SHP77 (cell line): ENCODE measurements around the gene SPINK8.
"Not testable (repeated sequence)": the region's sequence is repeated elsewhere in the genome, so short reads cannot be mapped to it uniquely, and the experiment has no call there.

Experiments
- DNase-seq, 2 experiments: peaks; one replicate each; lab custom pipeline; 2025; lab: John Stamatoyannopoulos, UW

The SPINK8 gene

DNA sequence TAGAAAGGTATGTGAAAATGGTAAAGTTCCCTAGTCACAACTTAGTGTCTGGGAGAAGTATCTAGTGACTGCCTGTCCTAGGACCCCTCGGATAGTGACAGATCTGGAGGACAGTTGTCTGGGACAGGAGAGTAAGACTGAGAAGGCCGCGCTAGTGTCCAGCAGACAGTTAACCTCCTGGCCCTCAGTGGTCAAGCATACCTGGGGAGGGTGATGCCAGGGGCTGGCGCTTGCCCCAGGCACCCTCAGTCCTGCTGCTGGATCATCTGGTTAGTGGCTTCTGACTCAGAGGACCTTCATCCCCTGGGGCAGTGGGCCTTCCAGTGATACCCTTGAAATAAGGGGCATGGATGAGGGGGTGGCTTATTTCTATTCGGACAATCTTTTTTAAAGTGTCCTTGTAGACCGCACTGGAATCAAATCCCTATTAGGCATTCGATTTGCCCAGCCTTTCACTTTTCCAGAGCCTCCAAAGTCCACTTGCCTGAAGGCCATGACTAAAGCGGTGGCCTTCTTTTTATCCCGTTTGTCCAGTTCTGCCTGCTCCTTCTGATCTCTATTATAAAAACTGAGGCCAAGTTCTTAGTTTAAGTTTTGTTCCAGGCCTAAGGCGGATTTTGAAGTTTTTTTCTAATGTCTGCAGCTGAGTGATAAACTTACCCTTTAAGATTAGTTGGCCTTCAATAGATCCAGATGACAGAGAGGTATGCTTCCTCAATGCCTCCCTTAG lies 1.6 kb downstream of the SPINK8 start:
- DNase-seq, result not testable (repeated sequence)

- no peak for DNase-seq
Observed at GRCh38 chr3:48320996-48321395, 12.5 kb downstream of the SPINK8 start.

GRCh38 chr3:48318713-48319468 lies 14.6 kb downstream of the SPINK8 start:
- DNase-seq, result no peak

DNA sequence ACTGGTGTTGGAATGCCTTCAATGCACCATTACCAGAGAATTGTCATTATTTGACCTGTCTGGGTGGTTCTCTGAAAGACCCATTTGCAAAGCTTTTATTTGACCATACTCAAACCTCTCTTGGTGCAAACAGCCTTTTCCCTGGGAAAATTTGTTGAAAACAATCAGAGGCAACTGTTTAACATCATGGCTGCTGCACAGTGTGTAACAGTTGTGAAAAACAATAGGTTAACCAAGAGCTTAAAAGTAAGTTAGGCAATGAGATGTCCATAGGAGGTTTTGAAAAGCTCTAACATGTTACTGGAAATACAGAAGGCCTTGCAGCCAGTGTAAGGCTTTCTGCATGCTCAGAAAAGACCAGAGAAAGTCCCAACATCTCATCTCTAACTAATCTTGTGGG lies 18.9 kb downstream of the SPINK8 start:
- no peak for DNase-seq

GRCh38 chr3:48306860-48307530 lies 26.5 kb downstream of the SPINK8 start:
- no peak for DNase-seq

DNA sequence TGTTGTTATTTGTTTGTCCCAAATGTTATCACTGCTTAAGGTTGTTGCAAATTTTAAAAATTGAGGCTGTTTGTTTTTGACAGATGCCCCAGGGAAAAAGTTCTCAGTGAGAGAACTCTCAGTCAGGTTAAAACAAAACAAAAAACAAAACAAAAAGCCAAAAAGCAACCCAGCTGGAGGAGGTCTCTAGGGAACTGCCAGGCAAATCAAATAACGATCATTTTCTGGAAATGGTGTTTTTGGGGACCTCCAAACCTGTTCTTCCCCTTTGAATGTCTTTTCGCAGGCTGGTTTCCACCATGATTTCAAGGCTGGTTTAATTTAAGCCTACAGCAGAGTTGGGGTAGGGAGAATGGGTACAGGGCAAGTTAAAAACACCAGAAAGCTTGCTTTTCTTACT lies 27.2 kb downstream of the SPINK8 start:
- no peak for DNase-seq

DNA sequence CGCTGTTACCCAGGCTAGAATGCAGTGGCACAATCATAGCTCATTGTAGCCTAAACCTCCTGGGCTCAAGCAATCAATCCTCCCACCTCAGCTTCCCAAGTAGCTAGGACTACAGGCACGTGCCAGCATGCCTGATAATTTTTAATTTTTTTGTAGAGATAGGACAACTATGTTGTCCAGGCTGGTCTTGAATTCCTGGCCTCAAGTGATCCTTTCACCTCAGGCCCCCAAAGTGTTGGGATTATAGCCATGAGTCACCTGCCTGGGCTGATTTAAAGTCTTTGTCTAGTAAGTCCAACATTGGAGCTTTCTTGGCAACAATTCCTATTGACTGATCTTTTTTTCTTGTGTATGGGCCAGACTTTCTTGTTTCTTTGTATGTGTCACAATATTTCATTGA lies 28.1 kb downstream of the SPINK8 start:
- no peak for DNase-seq

DNA sequence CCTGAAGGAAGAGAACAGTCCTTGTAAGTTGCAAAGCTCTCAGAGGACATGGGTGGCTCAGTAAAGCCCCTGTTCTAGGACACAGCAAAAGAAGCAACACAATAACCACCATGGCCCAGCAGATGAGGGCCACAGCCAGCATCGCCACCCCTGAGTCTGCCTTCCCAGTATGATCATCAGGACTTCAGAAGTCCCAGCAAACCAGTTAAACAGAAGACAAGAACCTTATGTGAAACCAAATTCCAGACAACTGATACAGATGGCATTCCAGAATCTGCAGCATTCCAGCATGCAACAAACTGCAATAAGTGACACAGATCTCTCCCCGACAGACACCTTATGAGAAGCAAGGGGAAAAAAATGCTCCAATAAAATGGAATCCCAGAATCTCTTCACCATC lies 30.4 kb downstream of the SPINK8 start:
- no peak for DNase-seq

GRCh38 chr3:48301800-48302166 lies 31.7 kb downstream of the SPINK8 start:
- peak in 1 of 2 experiments; percentile 14 for DNase-seq

- DNase-seq, result peak; percentile 77 to 88
Observed at GRCh38 chr3:48301020-48301799, 32.3 kb downstream of the SPINK8 start, which contains the start of gene NME6. Gene NME6, minus strand, starts transcription at chr3:48301367.

GRCh38 chr3:48299746-48300712 lies 33.4 kb downstream of the SPINK8 start:
- DNase-seq, result no peak

DNA sequence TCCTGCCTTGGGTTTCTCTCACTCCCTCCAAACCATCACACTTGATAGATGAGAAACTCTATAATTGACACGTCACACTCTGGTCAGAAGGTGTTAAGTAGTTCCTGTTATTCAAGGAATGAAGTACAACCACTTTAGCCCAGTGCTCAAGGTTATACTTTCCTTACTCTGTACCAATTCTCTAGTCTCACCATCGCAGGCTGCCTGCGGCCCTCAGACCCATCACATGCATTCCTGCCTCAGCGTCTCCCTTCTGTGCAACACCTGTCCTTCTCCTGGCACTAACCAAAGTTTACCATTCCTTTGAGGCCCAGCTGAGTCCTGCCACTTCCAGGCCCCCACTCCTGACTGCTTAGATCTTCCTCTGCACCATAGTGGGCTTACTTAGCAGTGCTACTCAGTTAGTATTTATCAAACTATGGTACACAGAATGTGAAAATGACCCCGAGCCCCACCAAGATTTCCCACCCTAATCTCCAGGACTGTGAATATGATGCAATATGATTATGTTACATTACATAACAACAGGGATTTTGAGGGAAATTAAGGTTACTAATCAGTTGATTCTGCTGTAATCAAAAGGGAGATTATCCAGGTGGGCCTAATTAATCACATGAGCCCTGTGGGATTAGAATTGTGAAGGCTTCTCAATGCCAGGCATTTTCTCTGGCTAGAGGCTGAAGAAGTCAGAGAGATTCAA lies 36.2 kb downstream of the SPINK8 start:
- DNase-seq, result no peak

- no peak for DNase-seq
Observed at GRCh38 chr3:48296699-48297098, 36.8 kb downstream of the SPINK8 start.

- DNase-seq, result no peak
Observed at GRCh38 chr3:48294611-48295263, 38.7 kb downstream of the SPINK8 start.

- no peak for DNase-seq
Observed at GRCh38 chr3:48289659-48290058, 43.8 kb downstream of the SPINK8 start.

DNA sequence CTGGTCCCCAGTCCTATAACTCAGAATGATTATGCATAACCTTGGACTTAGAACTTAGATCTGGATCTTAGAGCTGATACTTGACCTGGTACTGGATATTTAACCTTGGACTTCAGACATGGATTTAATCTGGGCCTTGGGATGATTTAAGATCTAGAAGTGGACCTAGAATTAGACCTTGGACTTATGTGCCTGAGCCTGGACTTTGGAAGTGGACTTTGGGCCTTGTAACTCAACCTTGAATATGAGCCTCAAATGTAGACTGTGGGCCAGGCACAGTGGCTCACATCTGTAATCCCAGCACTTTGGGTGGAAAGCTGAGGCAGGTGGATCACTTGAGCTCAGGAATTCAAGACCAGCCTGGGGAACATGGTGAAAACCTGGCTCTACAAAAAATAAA lies 46.4 kb downstream of the SPINK8 start:
- DNase-seq, result no peak

GRCh38 chr3:48286308-48286707 lies 47.2 kb downstream of the SPINK8 start:
- DNase-seq, result no peak

DNA sequence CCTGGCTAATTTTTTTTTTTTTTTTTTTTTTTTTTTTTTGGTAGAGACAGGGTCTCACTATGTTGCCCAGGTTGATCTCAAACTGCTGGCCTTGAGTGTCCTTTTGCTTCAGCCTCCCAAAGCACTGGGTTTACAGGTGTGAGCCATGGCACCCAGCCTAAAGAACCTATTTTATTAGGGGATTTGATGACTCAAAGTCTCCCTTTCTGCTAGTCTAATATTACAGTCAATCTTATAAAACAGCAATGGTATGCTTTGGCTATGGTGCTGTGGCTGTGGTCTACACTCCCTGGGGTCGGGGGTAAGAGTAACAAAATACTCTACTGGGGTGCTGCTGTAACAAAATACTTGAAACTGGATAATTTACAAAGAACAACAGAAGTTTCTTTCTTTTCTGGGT lies 47.8 kb downstream of the SPINK8 start:
- DNase-seq, result no peak

GRCh38 chr3:48285132-48285531 lies 48.3 kb downstream of the SPINK8 start:
- no peak for DNase-seq

GRCh38 chr3:48280881-48281280 lies 52.6 kb downstream of the SPINK8 start:
- no peak for DNase-seq
